ENCODE results near the gene CCL13. TPM values are rescaled to one million over a fixed set of nuclear protein-coding genes. Genes with fewer than 3 reads are reported as not detected.

The CCL13 gene
- polyA plus RNA-seq, 3 donors = not detected

DNA sequence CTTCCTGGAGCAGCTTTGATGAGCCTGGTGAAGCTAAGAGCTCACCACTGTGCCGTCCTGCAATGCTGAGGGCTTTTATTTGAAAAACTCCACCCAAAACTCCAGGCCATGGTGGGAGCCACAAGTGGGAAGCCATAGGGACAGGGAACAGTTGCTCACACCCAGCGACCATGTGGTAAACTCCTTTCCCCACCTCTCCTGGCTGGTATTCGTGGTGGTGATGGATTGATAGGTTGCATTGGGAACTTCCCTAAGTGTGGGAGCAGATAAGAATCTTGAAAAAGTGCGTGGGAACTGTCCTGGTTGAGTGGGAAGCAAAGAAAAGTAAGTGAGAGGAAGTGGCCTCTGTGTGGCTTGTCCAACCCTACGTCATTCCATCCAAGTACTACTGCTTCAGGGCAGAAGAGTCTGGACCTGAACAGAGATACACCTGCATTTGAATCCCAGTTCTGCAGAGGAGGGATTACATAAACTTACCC lies 6.9 kb downstream of the CCL13 start, which contains the start of gene CCL1:
CCL1 (minus strand) TSS at position 51 of the 479 bp plus-strand sequence. CDS start 72 bp downstream, outside the sequence.
- Mint-ChIP-seq H3K27me3 (ENCODE audit: low read depth in 3 of 3) (peaks cover 0 to 2% (median 2%) of the 10 kb centered on the region in 3 donors), H3K4me1 (peaks cover 24% of the 10 kb centered on the region), H3K9me3 (peaks cover 0 to 1% (median 0%) of the 10 kb centered on the region in 7 donors), H3K4me3 (no peak within 1 kb of the TSS), H3K27ac (peak within 1 kb of the TSS in 4 of 7 donors; percentile 4 to 42 (median 21)), H3K36me3 (peaks cover 0 to 2% of the 10 kb centered on the region in 2 donors)
- Histone ChIP-seq H3K9ac (ENCODE audit: insufficient read depth, low read length, poor library complexity, severe bottlenecking) (no peak within 1 kb of the TSS), H3K36me3 (replicated peaks in 1 of 2; ENCODE audit: control insufficient read depth in 1 of 2, insufficient read depth in 2 of 2, low read length in 2 of 2) (no peaks in the 10 kb centered on the region), H3K79me2 (ENCODE audit: insufficient read depth, low read length) (no peaks in the 10 kb centered on the region), H3K9me3 (replicated peaks in 1 of 2; ENCODE audit: control insufficient read depth in 1 of 2, insufficient read depth in 1 of 2, low read length in 2 of 2) (no peaks in the 10 kb centered on the region), H3K4me1 (ENCODE audit: control insufficient read depth in 1 of 2, insufficient read depth in 2 of 2, low read length in 2 of 2) (peaks cover 37 to 49% of the 10 kb centered on the region in 2 donors), H3K27me3 (ENCODE audit: control insufficient read depth in 2 of 2, insufficient read depth in 2 of 2, low read length in 2 of 2) (no peaks in the 10 kb centered on the region), H4K20me1 (ENCODE audit: insufficient read depth, low read length) (no peaks in the 10 kb centered on the region), H3K4me3 (replicated peaks in 1 of 3; ENCODE audit: low read depth in 2 of 3, low read length in 3 of 3) (no peak within 1 kb of the TSS), H2AFZ (ENCODE audit: insufficient read depth, low read depth, low read length, poor library complexity, severe bottlenecking) (no peak within 1 kb of the TSS), H3K27ac (ENCODE audit: low read depth in 1 of 2, low read length in 2 of 2) (no peak within 1 kb of the TSS), H3K4me2 (replicated peaks; ENCODE audit: extremely low read depth, low read length, poor library complexity, severe bottlenecking) (no peak within 1 kb of the TSS)
- DNase-seq = peak in 1 of 3 donors; percentile 35
- TF ChIP-seq CTCF (IDR thresholded peaks at IDR 0.05) = no peak
- intact Hi-C loops (cut with micrococcal nuclease) = loop anchor here in 1 of 2 donors (5.0 to 10.0 kb wide), 2 partner anchors 58 to 106 kb away; partner anchors contain the start of gene CCL2
- 38% methylated on average over 2 of the region's 5 CpGs for WGBS (ENCODE audit: insufficient coverage)

DNA sequence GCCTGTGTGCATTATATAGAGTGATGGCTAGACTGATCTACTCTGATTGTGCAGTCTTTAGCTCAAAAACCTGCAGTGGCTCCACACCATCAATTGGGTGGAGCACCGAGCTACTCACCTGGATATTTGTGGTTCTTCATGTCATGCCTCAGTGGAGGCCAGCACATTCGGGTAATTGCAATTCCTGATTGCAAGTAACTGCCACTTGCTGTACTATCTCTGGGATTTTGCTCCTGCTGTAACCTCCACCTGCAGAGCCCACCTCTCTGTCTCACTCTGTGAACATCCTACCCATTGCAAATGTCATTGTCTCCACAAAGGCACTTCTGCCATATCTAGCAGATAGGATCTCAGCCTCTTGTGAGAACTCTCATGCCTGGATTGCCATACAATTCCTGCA lies 8.5 kb downstream of the CCL13 start:
- no peaks in the 10 kb centered on the region for H3K9me3 ChIP-seq (replicated peaks in 1 of 2; ENCODE audit: control insufficient read depth in 1 of 2, insufficient read depth in 1 of 2, low read length in 2 of 2)
- Mint-ChIP-seq H3K27ac (peak overlapping the region in 1 of 7 donors; percentile 57), H3K36me3 (peaks cover 0 to 2% of the 10 kb centered on the region in 2 donors), H3K9me3 (no peaks in the 10 kb centered on the region), H3K4me1 (peaks cover 24% of the 10 kb centered on the region), H3K27me3 (ENCODE audit: low read depth in 3 of 3) (peaks cover 0 to 2% (median 0%) of the 10 kb centered on the region in 3 donors), H3K4me3 (no peak overlapping the region)
- peaks cover 52 to 65% of the 10 kb centered on the region in 2 donors for H3K4me1 ChIP-seq (ENCODE audit: control insufficient read depth in 1 of 2, insufficient read depth in 2 of 2, low read length in 2 of 2)
- H3K27ac ChIP-seq (ENCODE audit: low read depth in 1 of 2, low read length in 2 of 2) = no peak overlapping the region
- H4K20me1 ChIP-seq (ENCODE audit: insufficient read depth, low read length) = no peaks in the 10 kb centered on the region
- no peaks in the 10 kb centered on the region for H3K79me2 ChIP-seq (ENCODE audit: insufficient read depth, low read length)
- no peak for DNase-seq
- H2AFZ ChIP-seq (ENCODE audit: insufficient read depth, low read depth, low read length, poor library complexity, severe bottlenecking) = no peak overlapping the region
- intact Hi-C loops (cut with micrococcal nuclease) = loop anchor here in 1 of 2 donors (5.0 to 10.0 kb wide), 3 partner anchors 60 to 117 kb away; partner anchors contain the start of gene CCL2
- no peaks in the 10 kb centered on the region for H3K27me3 ChIP-seq (ENCODE audit: control insufficient read depth in 2 of 2, insufficient read depth in 2 of 2, low read length in 2 of 2)
- H3K36me3 ChIP-seq (replicated peaks in 1 of 2; ENCODE audit: control insufficient read depth in 1 of 2, insufficient read depth in 2 of 2, low read length in 2 of 2) = no peaks in the 10 kb centered on the region
- H3K4me3 ChIP-seq (replicated peaks in 1 of 3; ENCODE audit: low read depth in 2 of 3, low read length in 3 of 3) = no peak overlapping the region
- no peak overlapping the region for H3K9ac ChIP-seq (ENCODE audit: insufficient read depth, low read length, poor library complexity, severe bottlenecking)
- WGBS (ENCODE audit: insufficient coverage) = 83% methylated on average over 2 of the region's 2 CpGs
- H3K4me2 ChIP-seq (replicated peaks; ENCODE audit: extremely low read depth, low read length, poor library complexity, severe bottlenecking) = no peak overlapping the region
- no peak for TF ChIP-seq CTCF (IDR thresholded peaks at IDR 0.05)

Data from CD14-positive monocyte (primary cell).